Measurements from ENCODE around the gene MRTFA.

MRTFA gene

GRCh38 chr22:40407831-40408717 lies 228.4 kb downstream of the MRTFA start:
- no peaks in the 10 kb centered on the region for H3K4me1 ChIP-seq (ENCODE audit: control insufficient read depth, low read depth, low read length)
- H3K36me3 ChIP-seq (ENCODE audit: control insufficient read depth, low read depth, low read length): peaks cover 51% of the 10 kb centered on the region
- H3K27ac ChIP-seq (ENCODE audit: low read length): no peak overlapping the region
- H3K9ac ChIP-seq (ENCODE audit: low read length): no peak overlapping the region
- H3K9me3 ChIP-seq (ENCODE audit: control insufficient read depth, low read depth, low read length): no peaks in the 10 kb centered on the region
- no peak overlapping the region for H3K4me3 ChIP-seq (ENCODE audit: low read length)
- H3K27me3 ChIP-seq (ENCODE audit: control insufficient read depth, insufficient read depth, low read length): no peaks in the 10 kb centered on the region

DNA sequence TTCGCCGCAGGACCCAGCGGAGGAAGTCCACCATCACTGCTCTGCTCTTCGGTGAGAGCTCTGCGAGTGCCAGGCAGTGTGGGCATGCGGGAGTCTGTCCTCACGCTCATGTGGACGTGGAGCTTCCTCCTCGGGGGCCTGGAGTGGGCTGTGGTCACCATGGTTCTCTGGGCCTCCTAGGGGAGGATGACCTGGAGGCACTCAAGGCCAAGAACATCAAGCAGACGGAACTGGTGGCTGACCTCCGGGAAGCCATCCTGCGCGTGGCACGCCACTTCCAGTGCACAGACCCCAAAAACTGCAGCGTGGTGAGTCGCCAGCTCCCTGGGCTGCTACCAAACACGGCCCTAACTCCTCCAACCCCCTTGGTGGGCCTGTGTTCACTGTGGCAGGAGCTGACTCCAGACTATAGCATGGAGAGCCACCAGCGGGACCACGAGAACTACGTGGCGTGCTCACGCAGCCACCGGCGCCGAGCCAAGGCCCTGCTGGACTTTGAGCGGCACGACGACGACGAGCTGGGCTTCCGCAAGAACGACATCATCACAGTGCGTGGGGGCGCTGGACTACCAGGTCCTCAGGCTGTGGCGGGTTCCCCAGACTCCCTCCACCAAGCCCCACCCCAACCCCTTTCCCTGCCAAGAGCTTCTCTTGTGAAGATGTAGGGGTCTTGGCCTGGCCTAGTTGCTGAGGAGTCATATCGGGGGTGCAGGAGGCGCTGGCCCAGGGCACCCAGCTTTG lies 229.3 kb downstream of the MRTFA start:
- Histone ChIP-seq H3K27ac (ENCODE audit: low read length) (no peak overlapping the region), H3K27me3 (ENCODE audit: control insufficient read depth, insufficient read depth, low read length) (no peaks in the 10 kb centered on the region), H3K9ac (ENCODE audit: low read length) (no peak overlapping the region), H3K4me3 (ENCODE audit: low read length) (no peak overlapping the region), H3K36me3 (ENCODE audit: control insufficient read depth, low read depth, low read length) (peaks cover 51% of the 10 kb centered on the region), H3K4me1 (ENCODE audit: control insufficient read depth, low read depth, low read length) (no peaks in the 10 kb centered on the region), H3K9me3 (ENCODE audit: control insufficient read depth, low read depth, low read length) (no peaks in the 10 kb centered on the region)

- H3K27ac ChIP-seq (ENCODE audit: low read length): no peak overlapping the region
- H3K4me3 ChIP-seq (ENCODE audit: low read length): no peak overlapping the region
- H3K36me3 ChIP-seq (ENCODE audit: control insufficient read depth, low read depth, low read length): peaks cover 51% of the 10 kb centered on the region
- H3K9ac ChIP-seq (ENCODE audit: low read length): no peak overlapping the region
- H3K4me1 ChIP-seq (ENCODE audit: control insufficient read depth, low read depth, low read length): no peaks in the 10 kb centered on the region
- H3K27me3 ChIP-seq (ENCODE audit: control insufficient read depth, insufficient read depth, low read length): no peaks in the 10 kb centered on the region
- H3K9me3 ChIP-seq (ENCODE audit: control insufficient read depth, low read depth, low read length): no peaks in the 10 kb centered on the region
These were observed 230.2 kb downstream of the MRTFA start for GRCh38 chr22:40406063-40406890.

GRCh38 chr22:40405178-40406062 lies 231.1 kb downstream of the MRTFA start:
- Histone ChIP-seq H3K9ac (ENCODE audit: low read length) (no peak overlapping the region), H3K9me3 (ENCODE audit: control insufficient read depth, low read depth, low read length) (no peaks in the 10 kb centered on the region), H3K27me3 (ENCODE audit: control insufficient read depth, insufficient read depth, low read length) (no peaks in the 10 kb centered on the region), H3K4me1 (ENCODE audit: control insufficient read depth, low read depth, low read length) (no peaks in the 10 kb centered on the region), H3K36me3 (ENCODE audit: control insufficient read depth, low read depth, low read length) (peaks cover 43% of the 10 kb centered on the region), H3K27ac (ENCODE audit: low read length) (no peak overlapping the region), H3K4me3 (ENCODE audit: low read length) (no peak overlapping the region)

DNA sequence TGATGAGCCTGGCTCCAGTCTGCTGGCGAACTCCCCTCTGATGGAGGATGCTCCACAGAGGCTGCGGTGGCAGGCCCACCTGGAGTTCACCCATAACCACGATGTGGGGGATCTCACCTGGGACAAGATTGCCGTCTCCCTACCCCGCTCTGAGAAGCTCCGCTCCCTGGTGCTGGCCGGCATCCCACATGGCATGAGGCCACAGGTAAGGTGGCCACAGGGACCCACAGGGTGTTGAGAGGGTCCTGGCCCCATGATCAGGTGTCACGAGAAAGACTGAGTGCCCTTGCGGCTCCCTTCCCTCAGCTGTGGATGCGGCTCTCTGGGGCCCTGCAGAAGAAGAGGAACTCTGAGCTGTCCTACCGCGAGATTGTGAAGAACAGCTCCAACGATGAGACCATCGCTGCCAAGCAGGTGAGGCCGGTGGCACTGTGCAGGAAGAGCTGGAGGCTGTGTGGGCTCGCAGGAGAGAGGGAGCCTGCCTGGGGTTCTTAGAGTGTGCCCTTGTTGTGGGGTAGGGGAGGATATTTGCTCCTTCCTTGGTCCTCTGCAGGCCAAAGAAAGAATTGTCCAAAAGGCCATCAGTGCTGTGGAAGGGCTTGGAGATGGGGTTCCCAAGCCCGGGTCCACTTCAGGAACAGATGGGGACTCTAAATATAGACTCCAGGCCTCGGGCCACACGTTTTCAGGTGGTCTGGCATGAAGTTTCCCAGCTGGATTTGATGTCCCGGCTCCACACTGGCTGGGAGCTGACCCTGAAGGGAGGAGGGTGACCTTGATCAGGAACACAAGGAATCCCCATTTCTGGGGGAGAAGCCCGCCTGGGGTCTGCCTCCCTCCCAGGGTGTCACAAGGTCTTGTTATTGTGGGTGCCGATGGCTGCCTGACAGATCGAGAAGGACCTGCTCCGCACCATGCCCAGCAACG lies 232.0 kb downstream of the MRTFA start:
- Histone ChIP-seq H3K36me3 (ENCODE audit: control insufficient read depth, low read depth, low read length) (peaks cover 35% of the 10 kb centered on the region), H3K27ac (ENCODE audit: low read length) (no peak overlapping the region), H3K4me3 (ENCODE audit: low read length) (no peak overlapping the region), H3K27me3 (ENCODE audit: control insufficient read depth, insufficient read depth, low read length) (no peaks in the 10 kb centered on the region), H3K9me3 (ENCODE audit: control insufficient read depth, low read depth, low read length) (no peaks in the 10 kb centered on the region), H3K4me1 (ENCODE audit: control insufficient read depth, low read depth, low read length) (no peaks in the 10 kb centered on the region), H3K9ac (ENCODE audit: low read length) (no peak overlapping the region)

GRCh38 chr22:40403651-40404050 lies 232.9 kb downstream of the MRTFA start:
- Histone ChIP-seq H3K4me1 (ENCODE audit: control insufficient read depth, low read depth, low read length) (no peaks in the 10 kb centered on the region), H3K36me3 (ENCODE audit: control insufficient read depth, low read depth, low read length) (peaks cover 26% of the 10 kb centered on the region), H3K9ac (ENCODE audit: low read length) (no peak overlapping the region), H3K27ac (ENCODE audit: low read length) (no peak overlapping the region), H3K9me3 (ENCODE audit: control insufficient read depth, low read depth, low read length) (no peaks in the 10 kb centered on the region), H3K27me3 (ENCODE audit: control insufficient read depth, insufficient read depth, low read length) (no peaks in the 10 kb centered on the region), H3K4me3 (ENCODE audit: low read length) (no peak overlapping the region)

DNA sequence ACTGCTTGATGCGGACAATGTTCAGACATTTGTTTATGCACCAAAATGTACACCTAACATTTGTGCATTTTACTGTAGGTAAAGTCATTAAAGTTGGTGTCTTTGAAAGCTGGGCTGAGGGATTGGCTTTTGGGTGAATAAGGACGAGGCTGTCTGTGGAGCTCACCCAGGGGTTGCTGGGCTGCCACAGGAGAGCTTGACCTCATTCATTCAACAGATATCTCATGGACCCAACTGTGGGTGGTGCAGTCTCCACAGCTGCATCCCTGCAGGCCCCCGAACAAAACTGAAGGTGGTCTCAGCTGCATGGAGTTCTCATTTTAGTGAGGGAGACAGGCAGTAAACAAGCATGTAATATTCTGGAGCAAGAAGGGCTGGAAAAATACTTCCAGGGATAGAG lies 233.4 kb downstream of the MRTFA start:
- H3K27ac ChIP-seq (ENCODE audit: low read length): no peak overlapping the region
- no peak overlapping the region for H3K4me3 ChIP-seq (ENCODE audit: low read length)
- no peak overlapping the region for H3K9ac ChIP-seq (ENCODE audit: low read length)
- peaks cover 26% of the 10 kb centered on the region for H3K36me3 ChIP-seq (ENCODE audit: control insufficient read depth, low read depth, low read length)
- H3K9me3 ChIP-seq (ENCODE audit: control insufficient read depth, low read depth, low read length): no peaks in the 10 kb centered on the region
- H3K27me3 ChIP-seq (ENCODE audit: control insufficient read depth, insufficient read depth, low read length): no peaks in the 10 kb centered on the region
- H3K4me1 ChIP-seq (ENCODE audit: control insufficient read depth, low read depth, low read length): no peaks in the 10 kb centered on the region

DNA sequence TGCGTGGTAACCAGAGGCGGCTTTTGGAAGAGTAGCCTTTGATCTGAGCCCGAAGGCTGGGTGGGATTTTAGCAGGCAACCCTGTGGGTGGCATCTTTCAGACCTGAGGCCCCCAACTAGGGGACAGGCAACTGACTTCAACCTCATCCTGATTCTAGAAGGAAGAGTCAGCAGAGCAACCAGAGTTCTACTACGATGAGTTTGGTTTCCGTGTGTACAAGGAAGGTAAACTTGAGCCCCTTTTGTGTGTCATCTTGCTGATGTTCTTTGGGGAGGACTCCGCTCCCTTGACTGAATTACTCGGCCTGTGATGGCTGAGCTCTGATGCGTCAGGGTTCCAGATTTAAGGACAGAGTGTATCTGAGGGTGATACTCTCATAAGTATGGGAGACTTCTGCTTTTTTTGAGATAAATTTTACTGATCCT lies 234.5 kb downstream of the MRTFA start:
- H3K4me1 ChIP-seq (ENCODE audit: control insufficient read depth, low read depth, low read length): peaks cover 7% of the 10 kb centered on the region
- H3K9me3 ChIP-seq (ENCODE audit: control insufficient read depth, low read depth, low read length): no peaks in the 10 kb centered on the region
- H3K27ac ChIP-seq (ENCODE audit: low read length): no peak overlapping the region
- H3K4me3 ChIP-seq (ENCODE audit: low read length): no peak overlapping the region
- H3K27me3 ChIP-seq (ENCODE audit: control insufficient read depth, insufficient read depth, low read length): no peaks in the 10 kb centered on the region
- H3K9ac ChIP-seq (ENCODE audit: low read length): no peak overlapping the region
- H3K36me3 ChIP-seq (ENCODE audit: control insufficient read depth, low read depth, low read length): peaks cover 22% of the 10 kb centered on the region

- peaks cover 11% of the 10 kb centered on the region for H3K4me1 ChIP-seq (ENCODE audit: control insufficient read depth, low read depth, low read length)
- no peak overlapping the region for H3K27ac ChIP-seq (ENCODE audit: low read length)
- H3K36me3 ChIP-seq (ENCODE audit: control insufficient read depth, low read depth, low read length): peaks cover 19% of the 10 kb centered on the region
- H3K4me3 ChIP-seq (ENCODE audit: low read length): no peak overlapping the region
- H3K27me3 ChIP-seq (ENCODE audit: control insufficient read depth, insufficient read depth, low read length): no peaks in the 10 kb centered on the region
- no peak overlapping the region for H3K9ac ChIP-seq (ENCODE audit: low read length)
- H3K9me3 ChIP-seq (ENCODE audit: control insufficient read depth, low read depth, low read length): no peaks in the 10 kb centered on the region
These were observed 235.0 kb downstream of the MRTFA start for GRCh38 chr22:40401532-40401931.

- H3K4me1 ChIP-seq (ENCODE audit: control insufficient read depth, low read depth, low read length): peaks cover 12% of the 10 kb centered on the region
- H3K9ac ChIP-seq (ENCODE audit: low read length): no peak overlapping the region
- no peak overlapping the region for H3K4me3 ChIP-seq (ENCODE audit: low read length)
- no peaks in the 10 kb centered on the region for H3K27me3 ChIP-seq (ENCODE audit: control insufficient read depth, insufficient read depth, low read length)
- H3K27ac ChIP-seq (ENCODE audit: low read length): no peak overlapping the region
- H3K9me3 ChIP-seq (ENCODE audit: control insufficient read depth, low read depth, low read length): no peaks in the 10 kb centered on the region
- peaks cover 10% of the 10 kb centered on the region for H3K36me3 ChIP-seq (ENCODE audit: control insufficient read depth, low read depth, low read length)
These were observed 236.4 kb downstream of the MRTFA start for GRCh38 chr22:40400159-40400558.
